Natural killer cell treated with Interleukin-12 subunit alpha and Interleukin-12 subunit beta and Interleukin-15 and Interleukin-18, amount 100 ng/mL, for 72 hours (primary cell): ENCODE measurements around the gene PA2G4. TPM values are rescaled to one million over a fixed set of nuclear protein-coding genes. Genes with fewer than 3 reads are reported as not detected.
A peak's percentile ranks its signal among the peaks of the same experiment; 100 is the strongest.

Source experiments
- ATAC-seq, 2 donors: fragments of 150-1000 bp; cut with Tn5 transposase in 1 of 2; sonication (Bioruptor Pico), chemical (Tn5 transposase) in 1 of 2; 2 replicates each; pipeline ENCODE4 v1.10.0; 2021
- DNase-seq: peaks from one replicate; pipeline ENCODE4 v3.0.0; 2022; ENCODE audit warnings: low spot score
- H3K27ac Mint-ChIP-seq, 2 donors: 1 replicate in 1 of 2; 2 replicates in 1 of 2; pipeline ENCODE4 v1.8.0; 2022; ENCODE audit warnings: mixed read lengths in 2 of 2, mild to moderate bottlenecking in 1 of 2, moderate library complexity in 1 of 2
- H3K27me3 Mint-ChIP-seq, 2 donors: 1 replicate in 1 of 2; 2 replicates in 1 of 2; pipeline ENCODE4 v1.8.0; 2022; ENCODE audit warnings: mixed read lengths in 2 of 2
- H3K36me3 Mint-ChIP-seq: one replicate; pipeline ENCODE4 v1.8.0; 2022; ENCODE audit warnings: mixed read lengths
- H3K4me1 Mint-ChIP-seq, 2 donors: 1 replicate in 1 of 2; 2 replicates in 1 of 2; pipeline ENCODE4 v1.8.0; 2022; ENCODE audit warnings: low read depth in 2 of 2, mixed read lengths in 2 of 2, mild to moderate bottlenecking in 1 of 2
- H3K4me3 Mint-ChIP-seq: one replicate; pipeline ENCODE4 v1.8.0; 2022; ENCODE audit warnings: mixed read lengths
- H3K9me3 Mint-ChIP-seq: 2 replicates; pipeline ENCODE4 v1.8.0; 2022; ENCODE audit warnings: mixed read lengths
- total RNA-seq, 2 donors: library from RNA; stranded (reverse); gene quantifications; one replicate each; pipeline ENCODE4 v1.2.3, GENCODE V29; 2022

PA2G4 gene
- total RNA-seq, 2 donors from 2014 or later, result 233 to 318 TPM

DNA sequence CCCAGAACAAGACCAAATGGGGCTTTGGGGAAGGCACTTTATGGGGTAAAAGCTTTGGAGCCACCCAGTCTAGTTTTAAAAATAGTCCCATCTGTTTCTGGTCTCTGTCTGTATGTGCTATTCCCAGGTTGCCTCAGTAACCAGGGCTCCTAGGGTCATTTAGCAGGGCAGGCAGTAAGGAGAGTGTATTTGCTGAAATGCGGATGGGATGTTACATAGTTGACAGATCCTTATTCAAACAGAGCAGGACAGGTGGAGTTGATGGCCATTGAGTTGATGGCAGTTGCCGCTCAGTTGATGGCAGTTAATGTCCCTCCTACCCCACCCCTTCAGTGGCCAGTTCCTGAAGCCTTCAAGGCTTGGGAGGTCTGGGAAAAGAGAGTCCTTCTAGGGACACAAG is 18.3 kb downstream of the PA2G4 start:
- H3K36me3 Mint-ChIP-seq, result peaks cover 4% of the 10 kb centered on the region
- H3K4me3 Mint-ChIP-seq, result no peak overlapping the region
- peaks cover 46 to 47% of the 10 kb centered on the region in 2 donors for H3K4me1 Mint-ChIP-seq
- no peak for ATAC-seq
- DNase-seq, result no peak
- H3K27me3 Mint-ChIP-seq, result no peaks in the 10 kb centered on the region
- H3K9me3 Mint-ChIP-seq, result no peaks in the 10 kb centered on the region
- H3K27ac Mint-ChIP-seq, result peak overlapping the region in 1 of 2 donors; percentile 45

DNA sequence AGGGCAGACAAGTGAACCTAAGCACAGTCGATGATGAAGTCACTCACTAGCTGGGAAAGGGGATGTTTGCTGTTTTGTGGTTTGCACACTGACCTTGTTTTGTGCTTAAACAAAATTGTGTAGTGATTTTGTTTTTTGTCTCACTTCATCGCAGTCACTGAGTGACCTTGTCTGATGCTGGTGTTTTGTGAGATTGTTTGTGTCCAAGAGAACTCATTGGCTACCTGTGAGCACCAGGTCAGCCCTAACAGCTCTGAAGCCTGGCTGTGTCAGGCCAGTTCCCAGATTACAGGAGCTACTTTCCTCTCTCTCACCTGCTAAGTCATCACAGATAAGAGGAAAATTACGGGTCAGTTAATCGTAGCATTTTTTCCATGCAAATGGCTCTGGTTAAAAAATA is 19.8 kb downstream of the PA2G4 start:
- Mint-ChIP-seq H3K36me3 (no peaks in the 10 kb centered on the region), H3K9me3 (no peaks in the 10 kb centered on the region), H3K27ac (peak overlapping the region; percentile 92 to 94), H3K4me1 (peaks cover 42 to 46% of the 10 kb centered on the region in 2 donors), H3K27me3 (no peaks in the 10 kb centered on the region), H3K4me3 (no peak overlapping the region)
- DNase-seq, result no peak
- ATAC-seq, result no peak

DNA sequence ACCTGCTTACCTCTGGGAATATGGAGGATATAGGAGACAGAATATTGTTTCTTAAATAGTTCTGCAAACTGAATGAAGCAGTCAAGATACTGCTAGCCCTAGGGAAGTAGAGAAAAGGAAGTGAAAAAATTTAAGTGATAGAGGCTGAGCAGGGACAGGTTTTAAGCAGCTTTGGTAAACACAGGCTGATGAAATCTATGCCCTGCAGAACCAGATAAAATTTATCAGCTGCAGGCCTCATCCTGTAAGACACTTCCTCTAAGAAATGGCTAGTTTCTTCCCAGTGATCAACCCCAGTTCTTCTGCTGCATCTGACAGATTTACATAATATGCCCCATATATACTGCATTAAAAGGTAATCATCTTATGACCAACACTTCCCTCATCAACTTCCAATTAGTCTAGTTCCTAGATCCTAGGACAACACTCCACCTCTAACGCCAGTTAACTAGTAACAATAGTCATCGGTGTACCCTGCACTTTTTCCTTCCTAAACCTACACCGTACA is 22.4 kb downstream of the PA2G4 start:
- peak overlapping the region; percentile 97 for H3K4me3 Mint-ChIP-seq
- no peak for ATAC-seq

DNA sequence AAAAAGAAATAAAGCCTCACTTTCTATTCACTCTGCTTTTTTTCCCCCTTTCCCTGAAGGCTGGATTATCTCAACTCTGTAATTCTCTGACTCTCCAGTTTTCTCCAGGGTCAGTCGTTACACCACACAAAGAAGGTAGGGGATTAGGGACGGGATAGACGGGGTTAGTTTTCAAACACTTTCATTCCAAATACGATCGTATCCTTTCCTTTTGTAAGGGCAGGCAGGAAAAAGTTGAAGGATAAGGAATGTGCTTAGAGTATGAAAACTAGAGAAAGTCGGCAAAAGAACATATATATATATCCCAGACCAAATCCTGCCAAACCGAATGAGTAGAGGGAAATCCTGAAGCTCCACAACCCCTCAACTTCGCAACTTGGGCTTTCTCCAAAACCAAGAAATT is 23.1 kb downstream of the PA2G4 start:
- DNase-seq (no peak), ATAC-seq (no peak)
- H3K9me3 Mint-ChIP-seq, result no peaks in the 10 kb centered on the region
- peak overlapping the region; percentile 97 for H3K4me3 Mint-ChIP-seq
- peaks cover 17% of the 10 kb centered on the region for H3K36me3 Mint-ChIP-seq
- peaks cover 59 to 63% of the 10 kb centered on the region in 2 donors for H3K4me1 Mint-ChIP-seq
- peak overlapping the region; percentile 92 to 94 for H3K27ac Mint-ChIP-seq
- no peaks in the 10 kb centered on the region for H3K27me3 Mint-ChIP-seq

More for the DNA sequence above, 22.4 kb downstream of the PA2G4 start:
- H3K9me3 Mint-ChIP-seq, result no peaks in the 10 kb centered on the region
- H3K4me1 Mint-ChIP-seq, result peaks cover 53 to 58% of the 10 kb centered on the region in 2 donors
- H3K36me3 Mint-ChIP-seq, result peaks cover 10% of the 10 kb centered on the region
- DNase-seq, result no peak
- H3K27me3 Mint-ChIP-seq, result no peaks in the 10 kb centered on the region
- H3K27ac Mint-ChIP-seq, result peak overlapping the region; percentile 92 to 94

DNA sequence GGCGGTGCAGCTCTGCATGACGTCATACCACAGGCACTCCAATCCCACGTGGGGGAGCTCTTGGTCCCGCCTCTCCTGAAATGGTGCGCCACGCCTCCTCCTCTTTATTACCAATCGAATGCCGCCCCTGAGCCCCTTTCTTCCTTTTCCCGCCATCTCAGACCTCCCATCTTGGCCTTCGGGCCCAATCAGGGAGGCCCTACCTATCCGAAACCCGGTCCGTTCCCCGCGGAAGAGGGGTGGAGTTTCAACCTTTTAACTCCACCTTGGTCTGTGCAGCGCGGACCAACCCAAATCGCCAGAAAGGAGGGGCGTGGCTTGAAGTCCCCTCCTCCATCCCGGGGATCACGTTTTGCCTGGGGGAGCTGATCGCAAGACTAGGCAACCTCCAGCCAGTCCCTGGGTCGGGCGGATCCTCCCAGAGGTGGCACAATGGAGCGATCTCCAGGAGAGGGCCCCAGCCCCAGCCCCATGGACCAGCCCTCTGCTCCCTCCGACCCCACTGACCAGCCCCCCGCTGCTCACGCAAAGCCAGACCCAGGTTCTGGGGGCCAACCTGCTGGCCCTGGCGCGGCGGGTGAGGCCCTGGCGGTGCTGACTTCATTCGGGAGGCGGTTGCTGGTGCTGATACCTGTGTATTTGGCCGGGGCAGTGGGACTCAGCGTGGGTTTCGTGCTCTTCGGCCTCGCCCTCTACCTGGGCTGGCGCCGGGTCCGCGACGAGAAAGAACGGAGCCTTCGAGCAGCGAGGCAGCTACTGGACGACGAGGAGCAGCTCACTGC is 23.7 kb downstream of the PA2G4 start, which contains the start of gene ESYT1:
TSS of gene ESYT1 (plus strand) at position 380 of the 782 bp plus-strand sequence. CDS start at position 433, 53 bp downstream.
- Mint-ChIP-seq H3K27me3 (no peaks in the 10 kb centered on the region), H3K4me3 (peak within 1 kb of the TSS; percentile 97), H3K36me3 (peaks cover 17% of the 10 kb centered on the region), H3K4me1 (peaks cover 59 to 63% of the 10 kb centered on the region in 2 donors), H3K9me3 (no peaks in the 10 kb centered on the region), H3K27ac (peak within 1 kb of the TSS; percentile 92 to 94)
- ATAC-seq, result peak; percentile 97
- peak; percentile 98 for DNase-seq

DNA sequence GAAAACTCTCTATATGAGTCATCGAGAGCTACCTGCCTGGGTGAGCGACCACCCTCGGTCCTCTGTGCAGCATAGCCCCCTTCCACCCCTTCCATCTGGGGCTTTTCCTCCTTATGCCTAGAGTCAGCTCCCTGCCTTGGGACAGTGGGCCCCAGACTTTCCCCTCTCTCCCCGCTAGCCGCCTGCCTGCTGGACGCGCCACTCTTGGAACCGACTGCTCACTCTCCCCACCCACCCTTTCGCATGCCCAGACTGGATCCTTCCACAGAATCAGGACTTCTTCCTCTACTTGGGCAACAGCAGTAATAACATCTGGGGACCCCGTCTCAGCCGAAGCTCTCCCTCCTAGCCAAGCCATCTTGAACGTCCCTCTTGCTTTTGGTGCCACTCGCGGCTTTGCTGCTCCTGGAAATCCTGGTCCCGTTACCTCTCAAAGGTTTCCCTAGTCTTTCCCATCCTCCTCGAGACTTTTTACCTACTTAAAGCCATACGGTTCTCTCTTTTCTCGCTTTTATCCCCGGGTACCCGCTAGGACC is 24.4 kb downstream of the PA2G4 start:
- peak overlapping the region; percentile 92 to 94 for H3K27ac Mint-ChIP-seq
- no peak for ATAC-seq
- peak overlapping the region; percentile 97 for H3K4me3 Mint-ChIP-seq
- H3K27me3 Mint-ChIP-seq, result no peaks in the 10 kb centered on the region
- H3K9me3 Mint-ChIP-seq, result no peaks in the 10 kb centered on the region
- peak; percentile 63 for DNase-seq
- H3K36me3 Mint-ChIP-seq, result peaks cover 17% of the 10 kb centered on the region
- peaks cover 57 to 61% of the 10 kb centered on the region in 2 donors for H3K4me1 Mint-ChIP-seq

DNA sequence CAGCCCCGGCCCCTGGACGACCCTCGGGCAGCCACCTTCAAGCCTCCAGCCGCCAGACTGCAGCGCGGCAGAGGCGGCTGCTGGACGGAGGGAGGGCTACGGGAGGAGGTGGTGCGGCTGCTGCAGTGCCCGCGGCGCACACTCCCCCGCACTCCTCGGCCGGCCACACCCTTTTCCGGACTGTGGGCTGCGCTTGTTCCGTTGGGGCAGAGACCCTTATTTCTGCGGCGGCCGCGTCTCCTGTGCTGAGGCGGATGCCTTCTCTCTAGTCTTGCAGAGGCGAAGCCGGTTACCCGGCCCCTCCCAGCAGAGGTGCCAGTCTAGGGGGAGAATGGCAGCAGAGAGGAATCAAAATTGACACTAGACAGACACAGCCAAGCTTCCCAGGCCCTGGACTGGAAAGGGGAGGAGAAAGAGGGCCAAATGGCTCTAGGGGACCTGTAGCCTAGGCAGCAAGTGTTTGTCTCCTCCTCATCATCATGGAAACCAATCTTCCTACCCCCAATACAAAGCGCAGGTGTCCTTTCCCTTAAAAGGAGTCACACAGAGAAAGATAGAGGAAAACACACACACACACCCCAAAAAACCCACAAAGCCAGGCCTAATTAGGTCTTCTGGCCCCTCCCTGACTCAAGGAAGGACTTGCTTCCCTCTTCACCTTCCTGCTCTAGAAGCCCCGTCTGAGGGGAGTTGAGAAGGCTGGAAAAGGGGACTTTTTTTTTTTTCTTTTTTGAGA is 25.0 kb downstream of the PA2G4 start:
- Mint-ChIP-seq H3K4me3 (peak overlapping the region; percentile 97), H3K9me3 (no peaks in the 10 kb centered on the region), H3K36me3 (peaks cover 20% of the 10 kb centered on the region), H3K4me1 (peaks cover 54 to 55% of the 10 kb centered on the region in 2 donors), H3K27ac (peak overlapping the region; percentile 92 to 94), H3K27me3 (no peaks in the 10 kb centered on the region)
- peak; percentile 90 for DNase-seq
- ATAC-seq, result peak; percentile 64 to 66

DNA sequence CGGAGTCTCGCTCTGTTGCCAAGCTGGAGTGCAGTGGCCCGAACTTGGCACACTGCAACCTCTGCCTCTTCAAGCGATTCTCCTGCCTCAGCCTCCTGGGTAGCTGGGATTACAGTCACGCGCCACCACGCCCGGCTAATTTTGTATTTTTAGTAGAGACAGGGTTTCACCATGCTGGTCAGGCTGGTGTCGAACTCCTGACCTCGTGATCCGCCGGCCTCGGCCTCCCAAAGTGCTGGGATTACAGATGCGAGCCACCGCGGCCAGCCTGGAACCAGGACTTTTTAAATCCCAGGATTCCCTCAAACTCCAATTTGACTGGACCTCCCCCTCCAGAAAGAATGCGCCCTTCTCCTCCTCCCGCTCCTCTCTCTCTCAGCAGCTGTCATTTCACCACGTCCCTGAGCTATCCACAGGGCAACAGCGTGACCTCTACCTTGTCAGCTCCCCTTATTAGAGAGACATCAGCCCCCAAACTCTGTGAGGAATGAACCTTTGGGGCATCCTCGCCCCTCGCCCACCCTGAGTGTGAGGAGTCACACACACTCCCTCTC is 25.7 kb downstream of the PA2G4 start:
- Mint-ChIP-seq H3K4me1 (peaks cover 52 to 53% of the 10 kb centered on the region in 2 donors), H3K36me3 (peaks cover 21% of the 10 kb centered on the region), H3K4me3 (peak overlapping the region; percentile 97), H3K9me3 (no peaks in the 10 kb centered on the region), H3K27me3 (no peaks in the 10 kb centered on the region), H3K27ac (peak overlapping the region; percentile 92 to 94)
- ATAC-seq (no peak), DNase-seq (no peak)

DNA sequence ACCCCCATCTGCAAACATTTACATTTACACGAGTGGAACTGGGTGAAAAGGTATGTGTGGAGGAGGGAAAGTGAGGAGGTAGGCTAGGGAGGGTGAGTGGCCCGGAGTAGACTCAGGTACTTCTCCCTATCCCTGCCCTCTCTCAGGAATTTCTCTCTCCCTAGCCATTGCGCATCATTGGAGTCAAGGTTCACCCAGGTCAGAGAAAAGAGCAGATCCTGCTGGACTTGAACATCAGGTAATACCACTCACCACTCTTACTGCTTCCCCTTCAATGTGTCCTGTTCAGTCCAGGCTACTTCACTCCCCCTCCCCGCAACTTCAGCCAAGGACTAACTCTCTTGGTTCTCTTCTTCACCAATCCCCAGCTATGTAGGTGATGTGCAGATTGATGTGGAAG is 26.5 kb downstream of the PA2G4 start:
- peak overlapping the region; percentile 97 for H3K4me3 Mint-ChIP-seq
- no peaks in the 10 kb centered on the region for H3K9me3 Mint-ChIP-seq
- ATAC-seq (no peak), DNase-seq (no peak)
- peaks cover 23% of the 10 kb centered on the region for H3K36me3 Mint-ChIP-seq
- no peaks in the 10 kb centered on the region for H3K27me3 Mint-ChIP-seq
- H3K27ac Mint-ChIP-seq, result peak overlapping the region; percentile 92 to 94
- H3K4me1 Mint-ChIP-seq, result peaks cover 52% of the 10 kb centered on the region in 2 donors

DNA sequence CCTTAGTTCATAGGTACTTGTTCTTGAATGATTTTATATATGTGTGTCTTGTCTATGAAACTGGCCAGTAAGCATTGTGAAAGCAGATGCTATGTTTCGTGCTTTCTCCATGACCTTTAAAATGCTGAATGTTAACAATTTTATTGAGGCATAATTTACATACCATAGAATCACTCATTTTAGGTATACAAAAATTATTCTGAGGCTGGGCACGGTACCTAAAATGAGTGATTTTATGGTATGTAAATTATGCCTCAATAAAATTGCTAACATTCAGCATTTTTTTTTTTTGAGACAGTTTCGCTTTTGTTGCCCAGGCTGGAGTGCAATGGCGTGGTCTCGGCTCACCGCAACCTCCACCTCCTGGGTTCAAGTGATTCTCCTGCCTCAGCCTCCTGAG is 30.5 kb downstream of the PA2G4 start:
- no peak for DNase-seq
- H3K4me3 Mint-ChIP-seq, result no peak overlapping the region
- peak overlapping the region in 1 of 2 donors; percentile 41 for H3K27ac Mint-ChIP-seq
- H3K4me1 Mint-ChIP-seq, result peaks cover 19 to 25% of the 10 kb centered on the region in 2 donors
- no peaks in the 10 kb centered on the region for H3K27me3 Mint-ChIP-seq
- no peak for ATAC-seq
- no peaks in the 10 kb centered on the region for H3K9me3 Mint-ChIP-seq
- peaks cover 41% of the 10 kb centered on the region for H3K36me3 Mint-ChIP-seq

DNA sequence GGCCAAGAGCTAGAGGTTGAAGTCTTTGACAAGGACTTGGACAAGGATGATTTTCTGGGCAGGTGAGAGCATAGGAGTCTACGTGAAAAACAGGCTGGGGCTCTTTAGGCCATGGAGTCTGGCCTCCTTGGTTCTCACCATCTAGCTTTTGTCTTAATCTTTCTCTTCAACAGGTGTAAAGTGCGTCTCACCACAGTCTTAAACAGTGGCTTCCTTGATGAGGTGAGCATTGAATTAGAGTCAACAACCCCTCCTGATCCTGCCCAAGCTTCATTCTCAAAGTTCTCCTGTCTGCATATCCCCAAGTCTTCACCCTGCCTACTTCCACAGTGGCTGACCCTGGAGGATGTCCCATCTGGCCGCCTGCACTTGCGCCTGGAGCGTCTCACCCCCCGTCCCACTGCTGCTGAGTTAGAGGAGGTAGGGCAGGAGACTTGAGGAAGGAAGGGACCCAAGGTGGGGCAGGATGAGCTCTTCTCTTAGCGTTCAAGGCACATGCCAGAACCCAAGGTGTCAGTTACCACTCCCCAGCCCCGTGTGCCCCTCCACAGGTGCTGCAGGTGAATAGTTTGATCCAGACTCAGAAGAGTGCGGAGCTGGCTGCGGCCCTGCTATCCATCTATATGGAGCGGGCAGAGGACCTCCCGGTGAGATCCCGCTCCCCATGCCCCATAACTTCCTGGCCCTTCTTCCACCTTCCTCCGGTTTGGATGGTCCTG is 33.7 kb downstream of the PA2G4 start:
- H3K9me3 Mint-ChIP-seq, result no peaks in the 10 kb centered on the region
- H3K36me3 Mint-ChIP-seq, result peaks cover 39% of the 10 kb centered on the region
- DNase-seq (no peak), ATAC-seq (no peak)
- peak overlapping the region in 1 of 2 donors; percentile 50 for H3K27ac Mint-ChIP-seq
- H3K4me1 Mint-ChIP-seq, result peaks cover 7 to 9% of the 10 kb centered on the region in 2 donors
- no peaks in the 10 kb centered on the region for H3K27me3 Mint-ChIP-seq
- no peak overlapping the region for H3K4me3 Mint-ChIP-seq

DNA sequence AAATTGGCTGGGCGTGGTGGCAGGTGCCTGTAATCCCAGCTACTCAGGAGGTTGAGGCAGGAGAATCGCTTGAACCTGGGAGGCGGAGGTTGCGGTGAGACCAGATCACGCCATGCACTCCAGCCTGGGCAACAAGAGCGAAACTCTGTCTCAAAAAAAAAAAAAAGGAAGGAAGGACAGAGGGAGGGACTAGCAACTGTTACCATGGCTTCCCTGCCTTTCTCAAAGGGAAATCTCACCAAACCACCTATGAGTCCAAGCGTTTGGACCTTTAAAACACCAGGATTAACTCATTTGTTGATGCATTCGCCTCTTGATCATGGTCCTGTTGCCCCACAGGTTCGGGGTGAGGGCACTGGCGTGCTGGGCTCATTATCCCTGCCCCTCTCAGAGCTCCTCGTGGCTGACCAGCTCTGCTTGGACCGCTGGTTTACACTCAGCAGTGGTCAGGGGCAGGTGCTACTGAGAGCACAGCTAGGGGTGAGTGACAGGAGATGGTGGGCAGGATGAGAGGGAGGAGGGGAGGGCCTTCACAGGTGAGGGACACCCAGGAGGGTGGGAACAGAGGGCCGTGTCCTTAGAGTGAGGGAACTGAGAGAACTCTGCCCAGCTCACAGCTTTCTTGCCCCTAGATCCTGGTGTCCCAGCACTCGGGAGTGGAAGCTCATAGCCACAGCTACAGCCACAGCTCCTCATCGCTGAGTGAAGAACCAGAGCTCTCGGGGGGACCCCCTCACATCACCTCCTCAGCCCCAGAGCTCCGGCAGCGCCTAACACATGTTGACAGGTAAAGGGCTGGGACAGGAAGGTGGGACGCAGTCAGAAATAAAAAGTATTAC is 37.8 kb downstream of the PA2G4 start:
- DNase-seq, result no peak
- H3K4me3 Mint-ChIP-seq, result no peak overlapping the region
- peaks cover 34% of the 10 kb centered on the region for H3K36me3 Mint-ChIP-seq
- no peaks in the 10 kb centered on the region for H3K9me3 Mint-ChIP-seq
- peak overlapping the region in 1 of 2 donors; percentile 82 for H3K27ac Mint-ChIP-seq
- no peak for ATAC-seq
- peaks cover 9% of the 10 kb centered on the region in 2 donors for H3K4me1 Mint-ChIP-seq
- no peaks in the 10 kb centered on the region for H3K27me3 Mint-ChIP-seq
